ENCODE measurements around the gene RNF212. TPM values are rescaled to one million over a fixed set of nuclear protein-coding genes. Genes with fewer than 3 reads are reported as not detected.

Gene RNF212
- total and polyA plus RNA-seq, 2 donors (not counting 3 experiments of a cell fraction or from before 2014, with no cell fraction given): 2.3 to 2.8 TPM

DNA sequence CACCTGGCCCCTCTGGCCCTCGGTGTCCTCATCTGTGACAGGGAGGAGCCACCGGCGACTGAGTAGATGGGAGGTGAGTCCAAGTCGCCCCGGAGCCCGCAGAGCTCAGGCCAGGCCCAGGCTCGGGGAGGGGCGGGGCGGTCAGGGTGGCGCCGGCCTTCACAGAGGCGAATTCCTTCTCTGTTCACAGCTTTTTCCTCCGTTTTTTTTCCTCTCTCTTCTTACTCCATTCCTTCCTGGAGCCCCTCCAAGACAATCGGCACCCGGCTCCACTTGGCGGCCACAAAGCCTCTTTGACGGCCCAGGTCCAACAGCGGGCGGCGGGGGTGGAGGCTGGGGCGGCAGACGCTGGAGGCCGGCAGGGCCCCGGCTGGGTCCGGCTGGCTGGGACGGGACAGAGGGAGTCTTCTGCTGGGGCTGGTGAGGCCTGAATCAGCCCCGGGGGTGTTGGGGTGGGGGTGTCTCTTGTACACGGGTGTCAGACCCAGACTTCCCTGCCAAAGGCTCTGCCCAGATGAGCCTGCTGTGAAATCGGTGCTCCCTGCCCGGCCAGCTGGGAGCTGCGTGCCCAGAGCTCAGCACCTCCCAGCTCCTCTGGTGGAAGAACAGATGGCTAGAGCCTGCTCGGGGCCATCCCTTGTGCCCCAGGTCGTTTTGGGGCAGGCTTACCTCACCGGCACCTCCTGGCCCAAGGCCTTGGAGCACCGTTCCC lies 79.4 kb downstream of the RNF212 start:
- no peak overlapping the region for H3K27ac ChIP-seq (ENCODE audit: insufficient read depth, low read depth, low read length)
- no peak overlapping the region for H3K4me2 ChIP-seq (ENCODE audit: insufficient read depth, low read length)
- POLR2A ChIA-PET: no interaction called here
- intact Hi-C loops (cut with micrococcal nuclease): no loop called here
- dilution Hi-C loops (cut with MboI; ENCODE audit: extremely low pct_ligation_motif_present, low sequenced_read_pairs): no loop called here
- no peak for TF ChIP-seq POLR2AphosphoS5 (IDR thresholded peaks at IDR 0.05; ENCODE audit: insufficient read depth, low read depth, low read length)
- TF ChIP-seq, protein P1, sequence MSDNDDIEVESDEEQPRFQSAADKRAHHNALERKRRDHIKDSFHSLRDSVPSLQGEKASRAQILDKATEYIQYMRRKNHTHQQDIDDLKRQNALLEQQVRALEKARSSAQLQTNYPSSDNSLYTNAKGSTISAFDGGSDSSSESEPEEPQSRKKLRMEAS (IDR thresholded peaks at IDR 0.05; ENCODE audit: insufficient read depth, insufficient read length): no peak
- no peak for TF ChIP-seq GATA2 (IDR thresholded peaks at IDR 0.05; ENCODE audit: insufficient read depth, insufficient read length, low read depth, low read length)
- TF ChIP-seq, protein P2, sequence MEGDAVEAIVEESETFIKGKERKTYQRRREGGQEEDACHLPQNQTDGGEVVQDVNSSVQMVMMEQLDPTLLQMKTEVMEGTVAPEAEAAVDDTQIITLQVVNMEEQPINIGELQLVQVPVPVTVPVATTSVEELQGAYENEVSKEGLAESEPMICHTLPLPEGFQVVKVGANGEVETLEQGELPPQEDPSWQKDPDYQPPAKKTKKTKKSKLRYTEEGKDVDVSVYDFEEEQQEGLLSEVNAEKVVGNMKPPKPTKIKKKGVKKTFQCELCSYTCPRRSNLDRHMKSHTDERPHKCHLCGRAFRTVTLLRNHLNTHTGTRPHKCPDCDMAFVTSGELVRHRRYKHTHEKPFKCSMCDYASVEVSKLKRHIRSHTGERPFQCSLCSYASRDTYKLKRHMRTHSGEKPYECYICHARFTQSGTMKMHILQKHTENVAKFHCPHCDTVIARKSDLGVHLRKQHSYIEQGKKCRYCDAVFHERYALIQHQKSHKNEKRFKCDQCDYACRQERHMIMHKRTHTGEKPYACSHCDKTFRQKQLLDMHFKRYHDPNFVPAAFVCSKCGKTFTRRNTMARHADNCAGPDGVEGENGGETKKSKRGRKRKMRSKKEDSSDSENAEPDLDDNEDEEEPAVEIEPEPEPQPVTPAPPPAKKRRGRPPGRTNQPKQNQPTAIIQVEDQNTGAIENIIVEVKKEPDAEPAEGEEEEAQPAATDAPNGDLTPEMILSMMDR (IDR thresholded peaks at IDR 0.05; ENCODE audit: extremely low read depth in 1 of 2, insufficient read depth in 1 of 2, low read depth in 1 of 2, low read length in 2 of 2): no peak
- TF ChIP-seq EZH2 (IDR thresholded peaks at IDR 0.05; ENCODE audit: borderline replicate concordance, low read depth, low read length, severe bottlenecking): no peak
- no peaks in the 10 kb centered on the region for H3K79me2 ChIP-seq (ENCODE audit: control insufficient read depth, insufficient read depth, low read length)
- H2AFZ ChIP-seq (ENCODE audit: low read depth, low read length): peak overlapping the region; percentile 75
- no peaks in the 10 kb centered on the region for H3K36me3 ChIP-seq (ENCODE audit: control insufficient read depth in 2 of 2, extremely low read depth in 1 of 2, insufficient read depth in 2 of 2, low read length in 2 of 2)
- no peaks in the 10 kb centered on the region for H3K4me1 ChIP-seq (ENCODE audit: control insufficient read depth, extremely low read depth, insufficient read depth, low read length)
- H4K20me1 ChIP-seq (replicated peaks; ENCODE audit: control insufficient read depth, extremely low read depth, insufficient read depth, low read length): no peaks in the 10 kb centered on the region
- H3K27me3 ChIP-seq (ENCODE audit: control insufficient read depth in 2 of 2, insufficient read depth in 2 of 2, low read length in 2 of 2): no peaks in the 10 kb centered on the region
- CTCF ChIA-PET: interaction anchor here (0.6 to 1.1 kb wide), 3 partner anchors 10 to 25 kb away, joined by 3 to 4 read pairs (median 4); no protein-coding TSS in a partner anchor
- H3K9me1 ChIP-seq (replicated peaks; ENCODE audit: control insufficient read depth, extremely low read depth, insufficient read depth, low read length): no peaks in the 10 kb centered on the region
- H3K9ac ChIP-seq (replicated peaks; ENCODE audit: extremely low read depth, insufficient read depth, low read length): no peak overlapping the region
- FAIRE-seq (peak; percentile 8), DNase-seq (ENCODE audit: low read depth, low spot score) (peak; percentile 39)
- no peaks in the 10 kb centered on the region for H3K9me3 ChIP-seq (replicated peaks; ENCODE audit: control insufficient read depth, insufficient read depth, low read length)
- BruUV-seq (replicated peaks): no TSS peak
- no peak overlapping the region for H3K4me3 ChIP-seq (replicated peaks in 1 of 3; ENCODE audit: insufficient read depth in 1 of 3, low read depth in 1 of 3, low read length in 3 of 3)
